NT2/D1 (cell line): ENCODE measurements around the gene RUNX2.

ENCODE experiments used
- DNase-seq: peaks from one replicate; pipeline ENCODE4 v3.0.0-alpha.2; 2011; ENCODE audit warnings: low read depth, low spot score
- H3K27me3 ChIP-seq: 2 replicates; pipeline ENCODE4 v1.6.0; 2011; ENCODE audit warnings: mild to moderate bottlenecking; ENCODE audit not compliant: insufficient read length, insufficient read depth
- H3K36me3 ChIP-seq: 2 replicates; pipeline ENCODE4 v1.6.1; 2011; ENCODE audit warnings: mild to moderate bottlenecking, low read length, mixed read lengths; ENCODE audit not compliant: insufficient read depth, insufficient read length
- H3K4me1 ChIP-seq: 2 replicates; pipeline ENCODE4 v1.5.1; 2011; ENCODE audit not compliant: insufficient read depth, insufficient read length
- H3K4me3 ChIP-seq: 2 replicates; pipeline ENCODE4 v1.5.1; 2011; ENCODE audit warnings: low read depth; ENCODE audit not compliant: insufficient read length
- H3K9ac ChIP-seq: 2 replicates; pipeline ENCODE4 v1.6.0; 2011; ENCODE audit warnings: low read depth; ENCODE audit not compliant: insufficient read length
- H3K9me3 ChIP-seq: 2 replicates; pipeline ENCODE4 v1.5.1; 2011; ENCODE audit warnings: mild to moderate bottlenecking, low read length; ENCODE audit not compliant: insufficient read depth
- SUZ12 ChIP-seq: IDR thresholded peaks from 2 replicates; pipeline ENCODE4 v1.6.1; 2011; ENCODE audit not compliant: insufficient read length, insufficient read depth; ENCODE audit errors: extremely low read depth
- YY1 ChIP-seq: IDR thresholded peaks from 2 replicates; pipeline ENCODE4 v1.6.1; 2011; ENCODE audit not compliant: insufficient read length, insufficient read depth
- ZNF274 ChIP-seq: IDR thresholded peaks from 2 replicates; pipeline ENCODE4 v1.6.1; 2011; ENCODE audit warnings: mild to moderate bottlenecking, low read depth, low read length

RUNX2 gene

DNA sequence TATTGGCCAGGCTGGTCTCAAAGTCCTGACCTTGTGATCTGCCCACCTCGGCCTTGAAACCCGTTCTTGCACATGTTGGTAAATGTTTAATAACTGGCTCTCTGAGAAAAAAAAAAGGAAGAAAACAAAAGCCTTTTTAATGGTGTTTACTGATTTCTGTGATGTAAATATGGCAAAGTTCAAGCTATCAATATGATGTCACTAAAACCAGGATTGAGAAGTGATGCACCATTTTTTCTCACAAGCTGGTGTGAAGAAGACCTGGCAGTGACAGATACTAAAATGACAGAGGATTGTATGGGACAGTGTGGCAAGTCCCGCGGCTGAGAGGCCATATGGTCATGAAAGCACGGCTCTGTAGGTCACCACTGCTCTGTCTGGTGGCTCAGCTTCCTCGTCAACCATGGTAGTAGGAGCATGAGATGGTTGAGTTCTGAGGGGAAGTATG is 245.9 kb downstream of the RUNX2 start:
- H3K27me3 ChIP-seq: peaks cover under 1% of the 10 kb centered on the region

DNA sequence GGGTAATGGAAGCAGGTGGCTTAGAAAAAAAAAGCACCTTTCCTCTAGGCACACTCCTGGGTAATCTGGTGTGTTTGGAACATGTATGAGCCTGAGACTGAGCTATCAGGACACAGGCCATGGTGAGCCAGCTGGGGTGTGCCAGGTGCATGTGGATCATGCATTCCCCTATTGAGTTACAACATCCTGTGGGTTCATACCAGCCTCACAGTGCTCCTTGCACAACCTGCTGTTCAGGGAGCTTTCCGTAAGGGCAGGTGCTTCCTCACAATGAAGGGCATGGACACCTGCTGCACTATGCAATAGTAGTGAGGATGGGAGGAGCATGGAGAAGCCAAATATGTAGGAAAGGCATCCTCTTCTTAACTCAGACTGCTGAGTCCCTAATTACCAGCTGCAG is 246.8 kb downstream of the RUNX2 start:
- Histone ChIP-seq H3K4me3 (no peak overlapping the region), H3K9ac (no peak overlapping the region), H3K9me3 (no peaks in the 10 kb centered on the region), H3K27me3 (no peaks in the 10 kb centered on the region), H3K4me1 (no peaks in the 10 kb centered on the region), H3K36me3 (no peaks in the 10 kb centered on the region)
- no peak for DNase-seq
- TF ChIP-seq ZNF274 (no peak), SUZ12 (no peak), YY1 (no peak)

More for the DNA sequence above, 245.9 kb downstream of the RUNX2 start:
- Histone ChIP-seq H3K4me1 (no peaks in the 10 kb centered on the region), H3K36me3 (no peaks in the 10 kb centered on the region), H3K9me3 (no peaks in the 10 kb centered on the region), H3K9ac (no peak overlapping the region), H3K4me3 (no peak overlapping the region)
- no peak for DNase-seq
- no peak for TF ChIP-seq YY1
- no peak for TF ChIP-seq SUZ12
- TF ChIP-seq ZNF274: no peak

DNA sequence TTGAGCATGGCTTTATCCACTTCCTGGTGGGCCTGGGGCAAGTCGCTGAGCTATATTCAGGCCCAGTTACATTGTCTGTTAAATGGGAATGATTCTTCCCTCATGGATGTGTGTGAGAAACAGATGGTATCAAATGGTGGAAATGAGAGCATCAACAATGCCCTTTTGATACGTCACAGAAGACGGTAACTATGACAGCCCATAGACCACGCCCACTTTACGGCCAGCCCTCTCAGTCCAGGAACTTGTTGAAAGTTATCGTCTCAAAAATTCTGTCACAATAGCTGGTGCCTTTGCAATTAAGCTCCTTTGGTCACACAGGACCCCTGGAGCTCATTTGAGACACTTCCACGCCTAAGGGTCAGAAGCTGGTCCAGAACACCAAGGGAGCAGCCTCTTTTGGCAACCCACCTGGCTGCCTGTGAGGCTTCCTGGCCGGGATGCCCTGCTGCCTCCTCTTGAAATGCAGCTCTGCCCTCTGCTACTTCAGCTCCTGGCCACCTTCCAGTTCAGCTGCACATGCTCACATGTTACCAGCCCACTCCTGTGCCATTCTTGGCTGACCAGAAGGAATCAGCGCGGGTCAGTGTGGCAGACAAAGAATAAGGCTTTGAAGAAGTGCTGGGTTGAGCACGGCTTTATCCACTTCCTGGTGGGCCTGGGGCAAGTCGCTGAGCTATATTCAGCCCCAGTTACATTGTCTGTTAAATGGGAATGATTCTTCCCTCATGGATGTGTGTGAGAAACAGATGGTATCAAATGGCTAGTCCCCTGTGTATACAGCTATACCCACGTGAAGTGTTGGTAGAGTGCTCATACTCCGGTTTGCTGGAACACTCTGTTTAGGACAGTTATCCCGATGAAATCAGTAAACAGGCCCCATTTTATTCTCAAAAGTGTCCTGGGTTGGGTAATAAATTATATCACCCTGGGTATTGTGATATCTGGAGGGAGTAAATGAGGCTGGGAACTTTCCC is 248.8 kb downstream of the RUNX2 start:
- Histone ChIP-seq H3K36me3 (no peaks in the 10 kb centered on the region), H3K27me3 (no peaks in the 10 kb centered on the region), H3K9ac (no peak overlapping the region), H3K4me3 (no peak overlapping the region), H3K9me3 (no peaks in the 10 kb centered on the region), H3K4me1 (no peaks in the 10 kb centered on the region)
- no peak for DNase-seq
- no peak for TF ChIP-seq SUZ12
- no peak for TF ChIP-seq ZNF274
- TF ChIP-seq YY1: no peak

DNA sequence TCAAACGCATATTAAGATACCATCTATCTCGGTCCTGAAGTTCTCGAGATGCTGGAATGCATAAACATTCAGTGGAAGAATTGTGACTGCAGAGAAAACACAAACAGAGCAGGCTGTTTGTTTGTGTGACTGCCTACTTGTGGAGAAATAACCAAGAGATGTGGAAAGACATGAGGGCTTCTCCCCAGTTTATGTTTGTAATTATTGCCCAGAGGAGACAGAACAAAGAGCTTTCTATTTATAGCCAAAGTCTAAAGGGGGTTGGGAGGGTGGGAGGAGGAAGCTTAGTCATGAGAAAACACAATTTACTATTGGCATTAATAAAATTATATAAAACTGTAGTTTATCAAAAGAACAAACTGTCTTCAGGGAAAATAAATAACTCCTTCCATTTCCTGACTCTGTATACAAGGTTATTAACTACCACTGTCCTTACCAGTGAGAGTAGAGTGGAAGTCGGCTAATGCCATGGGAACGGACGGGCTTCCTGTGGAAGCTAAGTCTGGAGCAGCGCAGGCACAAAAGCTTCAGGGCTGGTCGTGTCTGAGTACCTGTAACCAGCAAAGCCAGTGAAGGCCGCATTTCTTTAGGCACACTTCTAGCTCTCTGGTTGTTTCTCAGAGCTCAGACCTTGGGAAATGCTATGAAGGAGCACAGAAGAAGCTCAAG is 249.8 kb downstream of the RUNX2 start:
- H3K9me3 ChIP-seq: no peaks in the 10 kb centered on the region
- no peaks in the 10 kb centered on the region for H3K4me1 ChIP-seq
- no peaks in the 10 kb centered on the region for H3K27me3 ChIP-seq
- no peak for DNase-seq
- no peak overlapping the region for H3K9ac ChIP-seq
- TF ChIP-seq ZNF274: no peak
- no peak for TF ChIP-seq YY1
- no peak for TF ChIP-seq SUZ12
- no peaks in the 10 kb centered on the region for H3K36me3 ChIP-seq
- H3K4me3 ChIP-seq: no peak overlapping the region

DNA sequence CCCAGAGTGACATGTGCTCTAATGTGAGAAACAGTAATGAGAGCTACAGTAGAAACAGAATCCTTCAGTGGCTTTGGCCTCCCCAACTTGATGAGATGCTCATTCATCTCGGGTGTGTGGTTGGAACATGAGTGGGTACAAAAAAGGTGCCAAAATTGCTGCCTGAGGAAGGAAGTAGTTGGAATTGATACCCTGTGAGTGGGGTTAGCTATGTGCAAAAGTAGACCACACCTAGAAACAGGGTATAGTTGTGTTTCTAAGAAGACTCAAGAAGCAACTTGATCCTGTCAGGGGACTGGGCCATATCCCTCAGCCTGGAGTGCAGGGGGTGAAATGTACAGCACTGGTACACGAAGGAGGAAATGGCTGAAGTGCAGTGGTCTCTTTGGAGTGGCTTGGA is 256.0 kb downstream of the RUNX2 start:
- H3K4me3 ChIP-seq: no peak overlapping the region
- no peaks in the 10 kb centered on the region for H3K4me1 ChIP-seq
- no peak for DNase-seq
- H3K9ac ChIP-seq: no peak overlapping the region
- no peaks in the 10 kb centered on the region for H3K27me3 ChIP-seq
- H3K9me3 ChIP-seq: no peaks in the 10 kb centered on the region
- TF ChIP-seq YY1: no peak
- TF ChIP-seq ZNF274: no peak
- TF ChIP-seq SUZ12: no peak
- H3K36me3 ChIP-seq: no peaks in the 10 kb centered on the region

DNA sequence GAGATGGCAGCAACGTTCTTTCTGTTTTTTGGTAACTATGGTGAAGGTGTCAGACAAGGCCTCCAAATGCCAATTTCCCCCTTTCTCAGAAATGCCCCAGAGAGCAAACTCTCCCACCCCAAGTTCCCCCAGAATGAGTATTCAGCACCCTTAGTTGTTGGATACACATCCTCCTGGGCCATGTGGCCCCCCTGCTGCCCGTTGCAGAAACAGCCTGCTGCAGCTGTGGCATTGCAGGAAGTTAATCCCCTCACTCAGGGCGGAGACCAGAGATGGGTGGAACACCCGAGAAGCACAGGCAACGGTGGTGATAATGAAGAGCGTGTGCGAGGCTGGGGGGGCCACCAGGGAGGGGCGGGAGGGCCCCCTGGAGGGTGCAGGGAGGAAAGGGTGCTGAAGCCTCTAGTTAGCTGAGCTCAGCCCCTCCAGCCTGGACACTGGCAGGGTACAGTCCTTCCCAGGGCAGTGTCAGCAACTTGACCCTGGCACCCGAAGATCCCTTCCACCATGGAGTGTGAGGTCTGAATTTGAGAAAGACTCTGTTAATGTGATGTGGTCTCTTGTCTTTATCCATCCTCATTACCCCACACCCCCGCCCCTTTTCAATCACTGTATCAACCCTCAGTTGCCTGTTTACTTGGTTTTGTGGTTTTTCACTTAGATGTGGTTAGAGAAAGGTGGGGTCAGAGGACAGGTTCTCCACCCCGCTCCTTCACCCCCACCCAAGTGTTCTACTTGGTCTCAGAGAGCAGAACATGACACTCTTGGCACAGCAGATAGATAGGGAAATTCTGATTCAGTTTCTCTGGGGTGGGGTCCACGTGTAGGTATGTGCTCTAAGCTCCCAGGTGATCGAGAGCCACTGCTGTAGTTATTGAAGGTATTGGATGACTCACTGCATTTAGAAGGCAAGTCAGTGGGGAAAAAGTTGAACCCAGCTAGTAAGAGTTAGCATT is 258.4 kb downstream of the RUNX2 start:
- H3K4me3 ChIP-seq: no peak overlapping the region
- H3K4me1 ChIP-seq: no peaks in the 10 kb centered on the region
- no peaks in the 10 kb centered on the region for H3K27me3 ChIP-seq
- no peaks in the 10 kb centered on the region for H3K36me3 ChIP-seq
- H3K9me3 ChIP-seq: no peaks in the 10 kb centered on the region
- no peak for TF ChIP-seq SUZ12
- DNase-seq: no peak
- no peak overlapping the region for H3K9ac ChIP-seq
